AG04449 (cell line): ENCODE results near the gene SYNGR4.
"Not testable (repeated sequence)": the region's sequence is repeated elsewhere in the genome, so short reads cannot be mapped to it uniquely, and the experiment has no call there.

Experiments used
- CTCF ChIA-PET: fragments of 350-600 bp; formaldehyde crosslinking; extraction: SDS; loops from one replicate; lab custom pipeline; 2021; ENCODE audit warnings: antibody characterized with exemption; lab: Yijun Ruan, JAX
- POLR2A ChIA-PET: fragments of 400-600, 350-600 bp; formaldehyde crosslinking; extraction: SDS; loops from one replicate; lab custom pipeline; 2020; ENCODE audit warnings: antibody characterized with exemption, inconsistent platforms; lab: Yijun Ruan, JAX
- DNase-seq: peaks from one replicate; pipeline ENCODE4 v3.0.0-alpha.2; 2010; ENCODE audit warnings: low read depth, low spot score
- H3K4me3 ChIP-seq: 2 replicates; pipeline ENCODE4 v1.5.1; 2011; ENCODE audit warnings: low read depth, mild to moderate bottlenecking, control low read depth, low read length
- CTCF ChIP-seq: IDR thresholded peaks from one replicate; pipeline ENCODE4 v1.5.1; 2011; ENCODE audit warnings: mild to moderate bottlenecking, moderate library complexity, low read length, control low read depth, inconsistent platforms; ENCODE audit not compliant: insufficient read depth; ENCODE audit errors: missing control alignments

Gene SYNGR4

GRCh38 chr19:48363810-48364597 is at the start of gene SYNGR4, which contains the start of gene TMEM143:
SYNGR4 (plus strand) TSS chr19:48364367; CDS start chr19:48365843, 1,476 bp downstream.
TMEM143 (minus strand) TSS chr19:48363940; CDS start chr19:48363920, 20 bp downstream.
- peak within 1 kb of the TSS; percentile 81 for H3K4me3 ChIP-seq
- TF ChIP-seq CTCF = no peak
- ChIA-PET CTCF (interaction anchor here (0.5 to 3.7 kb wide), 7 partner anchors 10 to 482 kb away, joined by 3 to 19 read pairs (median 4); partner anchors contain the start of gene KDELR1), POLR2A (interaction anchor here (0.6 to 1.5 kb wide), 7 partner anchors 9 to 255 kb away, joined by 3 to 15 read pairs (median 4); partner anchors contain the start of genes KDELR1, RPL18 and SPHK2)
- DNase-seq = peak; percentile 96

- CTCF ChIA-PET = interaction anchor here (1.3 to 2.7 kb wide), 4 partner anchors 18 to 273 kb away, joined by 3 to 18 read pairs (median 8); partner anchors contain the start of gene KDELR1
- no peak overlapping the region for H3K4me3 ChIP-seq
- no peak for TF ChIP-seq CTCF
- DNase-seq = no peak
- POLR2A ChIA-PET = no interaction called here
Observed at GRCh38 chr19:48315712-48316111, 48.5 kb upstream of the SYNGR4 start.

GRCh38 chr19:48317708-48317960 is 46.5 kb upstream of the SYNGR4 start:
- DNase-seq, POLR2A ChIA-PET, H3K4me3 ChIP-seq: not testable (repeated sequence)
- CTCF ChIA-PET = interaction anchor here (1.0 to 9.6 kb wide), 13 partner anchors 8 to 291 kb away, joined by 3 to 213 read pairs (median 4); partner anchors contain the start of gene ZNF114

- no peak for DNase-seq
- CTCF ChIA-PET = interaction anchor here (0.8 to 9.6 kb wide), 20 partner anchors 9 to 290 kb away, joined by 3 to 213 read pairs (median 4); partner anchors contain the start of genes KDELR1 and ZNF114
- no peak overlapping the region for H3K4me3 ChIP-seq
- POLR2A ChIA-PET = interaction anchor here (2.5 kb wide), 1 partner anchor 15 kb away, joined by 13 read pairs; no protein-coding TSS in a partner anchor
- TF ChIP-seq CTCF = no peak
Observed at GRCh38 chr19:48318286-48318987, 45.7 kb upstream of the SYNGR4 start.

- no peak for DNase-seq
- ChIA-PET POLR2A (interaction anchor here (2.5 kb wide), 1 partner anchor 14 kb away, joined by 13 read pairs; no protein-coding TSS in a partner anchor), CTCF (interaction anchor here (0.6 to 9.6 kb wide), 20 partner anchors 9 to 289 kb away, joined by 3 to 213 read pairs (median 5); partner anchors contain the start of gene KDELR1)
- TF ChIP-seq CTCF = peak; percentile 91
- H3K4me3 ChIP-seq = no peak overlapping the region
Observed at GRCh38 chr19:48319647-48320541, 44.3 kb upstream of the SYNGR4 start.

- ChIA-PET CTCF (interaction anchor here (0.6 to 9.6 kb wide), 14 partner anchors 10 to 268 kb away, joined by 3 to 213 read pairs (median 4); partner anchors contain the start of gene KDELR1), POLR2A (interaction anchor here (1.7 kb wide), 1 partner anchor 12 kb away, joined by 15 read pairs; no protein-coding TSS in a partner anchor)
- TF ChIP-seq CTCF = no peak
- DNase-seq = no peak
- H3K4me3 ChIP-seq = peak overlapping the region; percentile 67
Observed at GRCh38 chr19:48321372-48321621, 42.9 kb upstream of the SYNGR4 start.
